GM13977 (cell line): Measurements from ENCODE around the gene FAM237A.

ENCODE experiments used
- DNase-seq: peaks from one replicate; pipeline ENCODE4 v3.0.0; 2012; ENCODE audit warnings: low spot score
- CTCF ChIP-seq: IDR thresholded peaks from 2 replicates; pipeline ENCODE4 v1.5.1; 2012; ENCODE audit warnings: mild to moderate bottlenecking, control low read depth; ENCODE audit not compliant: insufficient read depth; ENCODE audit errors: extremely low read depth, missing control alignments
- in situ Hi-C: fragments of 300-500 bp; cut with MboI; formaldehyde crosslinking; loops from one replicate; pipeline ENCODE4 v1.12.0; 2022; ENCODE audit warnings: low sequenced_read_pairs, low pct_unique_long_range_greater_than_20kb, mixed read lengths, inconsistent platforms; ENCODE audit not compliant: unreplicated experiment

FAM237A gene

GRCh38 chr2:206683546-206683945 lies 41.3 kb downstream of the FAM237A start:
- TF ChIP-seq CTCF, result no peak
- DNase-seq, result no peak
- in situ Hi-C loops, result no loop called here

- no peak for DNase-seq
- in situ Hi-C loops, result no loop called here
- TF ChIP-seq CTCF, result no peak
Observed at GRCh38 chr2:206688453-206688852, 46.2 kb downstream of the FAM237A start.

GRCh38 chr2:206688990-206689389 lies 46.7 kb downstream of the FAM237A start:
- no peak for DNase-seq
- no peak for TF ChIP-seq CTCF
- in situ Hi-C loops, result no loop called here

- in situ Hi-C loops, result loop anchor here (10.0 kb wide), 1 partner anchor 782 kb away; no protein-coding TSS in a partner anchor
- TF ChIP-seq CTCF, result no peak
Observed at GRCh38 chr2:206692971-206693370, 50.7 kb downstream of the FAM237A start.

GRCh38 chr2:206693399-206694137 lies 51.3 kb downstream of the FAM237A start:
- DNase-seq, result peak; percentile 56
- peak; percentile 67 for TF ChIP-seq CTCF
- in situ Hi-C loops, result loop anchor here (10.0 kb wide), 1 partner anchor 781 kb away; no protein-coding TSS in a partner anchor

More at GRCh38 chr2:206692971-206693370, 50.7 kb downstream of the FAM237A start:
- DNase-seq, result no peak

GRCh38 chr2:206696910-206697309 lies 54.6 kb downstream of the FAM237A start:
- no peak for TF ChIP-seq CTCF
- no peak for DNase-seq
- in situ Hi-C loops, result loop anchor here (10.0 kb wide), 1 partner anchor 778 kb away; no protein-coding TSS in a partner anchor
